GM21619 (cell line): ENCODE results near the gene BACE2.
"Not testable (repeated sequence)": the region's sequence is repeated elsewhere in the genome, so short reads cannot be mapped to it uniquely, and the experiment has no call there.

Experiments used
- ATAC-seq: cut with Tn5 transposase; IDR thresholded peaks from one replicate; pipeline ENCODE4 v1.9.1; 2021; ENCODE audit not compliant: unreplicated experiment

Gene BACE2

DNA sequence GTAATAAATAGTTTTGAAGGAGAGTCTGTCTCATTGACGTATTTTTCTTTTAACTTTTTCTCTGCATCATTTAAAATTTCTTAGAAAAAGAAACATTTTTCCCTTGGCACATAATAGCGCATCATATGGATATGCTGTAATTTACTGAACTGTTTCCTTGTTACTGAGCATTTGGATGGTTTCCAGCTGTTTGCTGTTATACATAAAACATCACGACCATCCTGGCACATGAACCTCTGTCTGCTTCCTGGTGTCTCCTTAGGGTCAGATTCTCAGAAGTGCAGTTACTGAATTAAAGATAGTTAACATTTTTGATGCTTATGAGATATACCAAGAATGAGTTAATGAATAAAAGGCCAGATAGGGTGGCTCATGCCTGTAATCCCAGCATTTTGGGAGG is 67.2 kb downstream of the BACE2 start:
- ATAC-seq = no peak

DNA sequence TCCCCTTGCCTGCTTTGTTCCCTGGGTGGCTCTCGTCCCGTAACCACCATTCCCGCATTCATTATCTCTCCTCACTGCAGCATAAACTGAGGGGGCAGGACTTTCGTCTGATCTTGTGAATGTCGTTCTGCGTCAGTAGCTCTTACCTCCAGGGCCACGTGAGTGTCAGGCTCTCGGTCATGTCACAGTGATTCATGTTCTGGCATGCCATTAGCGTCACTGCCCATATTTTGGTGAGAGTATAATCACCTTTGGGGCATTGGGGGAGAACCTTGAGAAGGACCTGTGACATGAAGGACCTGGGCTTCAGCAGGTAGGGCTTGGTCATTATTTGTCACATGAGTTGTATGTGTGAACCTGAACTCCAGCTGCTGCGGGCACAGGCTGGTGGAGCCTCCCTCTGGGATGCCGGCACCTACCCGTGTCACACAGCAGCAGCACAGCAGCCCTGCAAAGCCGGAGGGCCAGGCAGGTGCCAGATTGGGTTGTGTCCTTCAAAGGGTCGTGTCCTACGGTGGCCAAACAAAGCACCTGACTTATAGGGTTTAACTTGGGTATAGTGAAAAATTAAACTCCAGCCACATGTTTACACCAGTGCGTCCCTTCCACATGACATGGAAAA is 68.5 kb downstream of the BACE2 start:
- ATAC-seq = no peak

DNA sequence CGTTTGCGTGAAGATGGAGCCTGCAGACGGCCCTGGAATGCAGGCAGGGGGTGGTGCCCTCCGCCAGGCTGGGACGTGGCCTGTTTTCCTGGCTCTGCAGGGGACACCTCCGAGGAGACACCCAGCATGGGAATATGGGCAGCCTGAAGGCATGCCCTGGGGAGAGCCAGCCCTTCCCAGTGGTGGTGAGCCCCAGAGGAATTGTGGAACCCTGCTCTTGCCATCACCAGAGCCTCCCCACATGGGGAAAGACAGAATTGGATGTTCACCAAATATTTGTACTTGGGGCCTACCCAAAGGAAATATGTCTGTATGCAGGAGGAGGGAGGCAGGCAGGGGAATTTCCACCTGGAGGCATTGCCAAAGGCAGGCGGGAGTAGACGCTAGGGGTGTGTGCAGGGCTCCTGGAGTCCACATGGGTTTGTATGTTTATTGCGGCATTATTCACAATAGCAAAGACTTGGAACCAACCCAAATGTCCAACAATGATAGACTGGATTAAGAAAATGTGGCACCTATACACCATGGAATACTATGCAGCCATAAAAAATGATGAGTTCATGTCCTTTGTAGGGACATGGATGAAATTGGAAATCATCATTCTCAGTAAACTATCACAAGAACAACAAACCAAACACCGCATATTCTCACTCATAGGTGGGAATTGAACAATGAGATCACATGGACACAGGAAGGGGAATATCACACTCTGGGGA is 70.3 kb downstream of the BACE2 start:
- ATAC-seq = not testable (repeated sequence)

DNA sequence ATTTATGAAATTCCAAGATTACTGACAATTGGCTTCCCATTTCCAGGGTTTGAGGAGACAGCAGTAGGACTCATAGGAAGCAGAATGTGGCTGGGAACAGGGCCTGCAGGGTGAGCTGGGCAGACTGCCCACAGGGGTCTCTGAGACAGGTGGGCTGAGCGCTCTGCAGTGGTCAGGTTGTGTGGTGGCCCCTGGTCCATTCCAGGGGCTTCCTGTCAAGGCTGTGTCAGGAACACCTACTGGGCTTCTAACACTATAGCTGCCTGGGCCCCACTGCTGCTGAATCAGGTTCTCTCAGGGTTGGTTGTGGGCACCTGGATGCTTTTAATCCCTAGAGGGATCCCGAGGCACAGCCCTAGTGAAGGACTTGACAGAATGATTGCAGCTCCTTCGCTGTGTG is 72.1 kb downstream of the BACE2 start:
- no peak for ATAC-seq

DNA sequence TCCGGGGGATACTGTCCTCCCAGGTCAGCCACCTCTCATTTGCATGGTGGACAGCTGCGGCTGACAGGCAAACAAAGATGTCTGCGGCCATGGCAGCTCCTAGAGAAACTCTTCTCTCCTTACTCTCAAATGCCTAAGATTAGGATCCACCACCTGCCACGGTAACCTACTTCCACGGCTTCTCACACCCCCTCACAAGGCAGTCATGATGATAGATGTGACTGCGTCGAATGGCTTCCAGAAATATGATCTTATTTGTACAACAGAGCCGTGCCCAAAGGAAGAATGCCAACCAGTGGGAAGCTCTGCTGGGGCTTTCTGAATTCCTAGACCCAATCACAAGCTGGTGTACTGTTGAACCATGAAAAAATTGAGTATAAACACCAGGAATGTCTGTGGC is 73.4 kb downstream of the BACE2 start:
- ATAC-seq = no peak

DNA sequence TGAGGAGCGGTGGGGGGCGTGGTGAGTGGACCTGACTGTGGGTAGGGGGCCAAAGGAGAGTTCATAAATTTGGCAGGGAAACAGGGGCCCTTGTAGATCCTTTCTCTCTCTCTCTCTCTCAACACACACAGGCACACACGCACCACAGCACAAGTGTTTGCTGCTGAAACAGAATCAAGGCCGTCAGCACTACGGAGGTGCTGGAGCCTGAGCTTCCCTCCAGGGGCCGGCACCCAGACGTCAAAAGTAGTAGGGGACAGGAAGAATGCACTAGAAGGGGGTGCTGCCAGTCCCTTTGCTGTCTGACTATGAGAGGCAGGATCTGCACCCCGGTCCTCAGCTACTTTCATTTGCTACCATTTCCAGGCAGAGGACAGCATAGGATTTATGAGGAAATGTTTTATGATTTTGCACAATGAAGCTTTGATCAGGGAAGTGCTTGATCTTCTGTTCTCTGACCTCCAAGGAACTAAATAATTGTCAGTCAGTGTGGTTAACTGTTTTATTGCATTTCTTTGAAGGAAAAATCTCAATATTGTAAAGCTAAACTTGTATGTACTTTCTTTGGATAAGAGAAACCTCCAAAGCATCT is 74.4 kb downstream of the BACE2 start:
- ATAC-seq = no peak

DNA sequence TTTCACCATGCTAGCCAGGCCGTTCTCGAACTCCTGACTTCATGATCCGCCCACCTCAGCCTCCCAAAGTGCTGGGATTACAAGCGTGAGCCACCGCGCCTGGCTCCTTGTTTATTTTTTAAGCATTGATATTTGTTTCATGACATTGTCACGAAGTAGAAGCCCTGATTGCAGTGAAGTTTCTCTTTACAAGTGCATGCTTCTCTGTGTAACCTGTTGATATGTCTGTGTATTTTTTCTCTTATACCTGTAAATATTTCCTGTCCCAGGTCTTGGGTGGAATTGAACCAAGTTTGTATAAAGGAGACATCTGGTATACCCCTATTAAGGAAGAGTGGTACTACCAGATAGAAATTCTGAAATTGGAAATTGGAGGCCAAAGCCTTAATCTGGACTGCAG is 75.1 kb downstream of the BACE2 start:
- no peak for ATAC-seq

DNA sequence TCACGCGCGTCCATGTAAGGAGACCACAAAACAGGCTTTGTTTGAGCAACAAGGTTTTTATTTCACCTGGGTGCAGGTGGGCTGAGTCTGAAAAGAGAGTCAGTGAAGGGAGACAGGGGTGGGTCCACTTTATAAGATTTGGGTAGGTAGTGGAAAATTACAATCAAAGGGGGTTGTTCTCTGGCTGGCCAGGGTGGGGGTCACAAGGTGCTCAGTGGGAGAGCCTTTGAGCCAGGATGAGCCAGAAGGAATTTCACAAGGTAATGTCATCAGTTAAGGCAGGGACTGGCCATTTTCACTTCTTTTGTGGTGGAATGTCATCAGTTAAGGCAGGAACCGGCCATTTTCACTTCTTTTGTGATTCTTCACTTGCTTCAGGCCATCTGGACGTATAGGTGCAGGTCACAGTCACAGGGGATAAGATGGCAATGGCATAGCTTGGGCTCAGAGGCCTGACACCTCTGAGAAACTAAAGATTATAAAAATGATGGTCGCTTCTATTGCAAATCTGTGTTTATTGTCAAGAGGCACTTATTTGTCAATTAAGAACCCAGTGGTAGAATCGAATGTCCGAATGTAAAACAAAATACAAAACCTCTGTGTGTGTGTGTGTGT is 76.4 kb downstream of the BACE2 start:
- ATAC-seq = not testable (repeated sequence)

DNA sequence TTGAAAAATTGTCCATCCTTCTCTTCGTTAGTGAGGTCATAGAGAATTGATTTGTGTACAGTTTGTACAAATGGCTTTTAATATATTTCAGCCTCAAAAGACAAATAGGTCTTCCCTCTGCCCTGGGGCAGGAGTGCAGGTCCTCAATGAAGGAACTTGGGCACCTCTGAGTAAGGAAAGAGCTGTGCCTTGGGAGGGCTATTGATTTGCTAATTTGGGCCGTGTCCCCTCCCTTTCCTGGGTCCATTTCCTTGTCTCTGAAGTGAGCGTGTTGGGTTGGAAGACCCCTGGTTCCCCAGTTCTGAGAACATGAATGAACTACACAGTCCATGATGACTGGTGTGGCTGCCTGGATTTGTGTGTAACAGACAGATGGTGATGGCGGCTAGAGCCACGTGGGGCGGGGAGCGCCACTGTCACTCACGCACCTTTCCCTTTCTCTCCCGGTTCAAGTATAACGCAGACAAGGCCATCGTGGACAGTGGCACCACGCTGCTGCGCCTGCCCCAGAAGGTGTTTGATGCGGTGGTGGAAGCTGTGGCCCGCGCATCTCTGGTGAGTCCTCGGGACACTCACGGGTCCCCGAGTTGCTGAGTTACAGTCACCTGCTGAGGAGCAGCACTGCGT is 77.7 kb downstream of the BACE2 start:
- ATAC-seq = no peak

DNA sequence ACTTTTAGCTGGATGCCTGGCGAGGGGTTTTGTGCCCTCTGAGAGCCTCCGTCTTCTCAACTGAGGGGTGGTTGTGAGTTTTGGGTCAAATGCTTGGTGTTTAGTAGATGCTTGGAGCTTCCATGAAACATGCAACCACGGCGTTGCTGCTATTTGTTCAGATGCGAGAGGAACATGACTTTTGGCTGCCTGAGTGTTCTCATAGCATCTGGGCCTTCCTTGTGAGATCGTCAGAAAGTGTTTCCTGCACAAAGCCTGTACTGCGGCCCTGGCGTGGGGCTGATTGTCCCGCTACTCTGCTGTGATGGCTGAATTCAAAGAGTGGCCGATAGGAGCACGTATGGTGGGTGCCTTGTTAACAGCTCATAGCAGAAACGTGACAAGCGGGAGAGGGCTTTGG is 78.8 kb downstream of the BACE2 start:
- ATAC-seq = no peak

DNA sequence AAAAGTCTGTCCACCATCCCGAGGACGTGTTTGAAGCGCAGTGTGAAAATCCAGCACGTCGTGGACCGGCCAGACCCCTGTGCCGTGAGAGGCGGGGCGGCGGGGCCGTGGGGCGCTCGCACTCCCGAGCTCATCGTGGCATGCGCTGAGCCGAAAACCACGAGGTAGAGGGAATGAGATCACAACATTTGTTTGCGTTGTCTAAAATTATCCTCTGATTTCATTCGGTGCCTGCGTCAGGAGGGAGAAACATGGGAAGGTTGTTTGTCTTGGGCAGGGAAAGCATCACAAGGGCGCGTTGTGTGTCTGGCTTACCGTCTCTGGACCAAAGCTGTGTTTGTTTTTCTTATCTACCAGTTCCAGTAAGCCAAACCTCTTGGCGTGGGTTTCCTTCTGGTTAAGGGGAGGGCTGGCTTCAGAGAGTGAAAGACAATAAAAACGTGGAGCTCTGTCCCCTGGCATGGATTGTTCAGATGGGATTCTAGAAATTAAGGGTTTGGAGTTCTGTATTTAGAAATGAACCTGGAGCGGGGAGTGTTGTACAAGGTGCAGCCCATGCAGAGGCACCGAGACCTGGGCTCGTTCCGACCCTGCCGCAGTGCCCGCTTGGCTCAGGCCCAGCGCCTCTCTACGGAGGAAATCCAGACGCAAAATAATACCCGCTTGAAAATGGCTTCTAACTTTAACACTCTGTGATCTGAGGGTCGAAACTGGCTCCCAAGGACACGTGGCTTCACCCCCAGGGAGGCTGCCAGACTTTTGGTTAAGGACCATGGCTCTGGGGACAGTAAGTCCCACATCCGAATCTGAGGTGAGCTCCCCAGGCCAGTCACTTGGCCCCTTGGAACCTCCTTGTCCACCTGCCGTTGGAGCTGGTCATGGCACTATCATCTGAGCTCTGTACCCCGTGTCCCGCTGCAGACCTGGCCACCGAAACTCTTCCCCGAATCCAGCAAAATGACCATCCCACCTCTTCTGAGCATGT is 79.9 kb downstream of the BACE2 start:
- ATAC-seq = no peak

DNA sequence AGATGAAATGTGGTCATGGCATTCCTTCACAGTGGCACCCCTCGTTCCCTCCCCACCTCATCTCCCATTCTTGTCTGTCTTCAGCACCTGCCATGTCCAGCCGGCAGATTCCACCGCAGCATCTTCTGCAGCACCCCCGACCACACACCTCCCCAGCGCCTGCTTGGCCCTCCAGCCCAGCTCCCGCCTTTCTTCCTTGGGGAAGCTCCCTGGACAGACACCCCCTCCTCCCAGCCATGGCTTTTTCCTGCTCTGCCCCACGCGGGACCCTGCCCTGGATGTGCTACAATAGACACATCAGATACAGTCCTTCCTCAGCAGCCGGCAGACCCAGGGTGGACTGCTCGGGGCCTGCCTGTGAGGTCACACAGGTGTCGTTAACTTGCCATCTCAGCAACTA is 81.5 kb downstream of the BACE2 start:
- no peak for ATAC-seq

DNA sequence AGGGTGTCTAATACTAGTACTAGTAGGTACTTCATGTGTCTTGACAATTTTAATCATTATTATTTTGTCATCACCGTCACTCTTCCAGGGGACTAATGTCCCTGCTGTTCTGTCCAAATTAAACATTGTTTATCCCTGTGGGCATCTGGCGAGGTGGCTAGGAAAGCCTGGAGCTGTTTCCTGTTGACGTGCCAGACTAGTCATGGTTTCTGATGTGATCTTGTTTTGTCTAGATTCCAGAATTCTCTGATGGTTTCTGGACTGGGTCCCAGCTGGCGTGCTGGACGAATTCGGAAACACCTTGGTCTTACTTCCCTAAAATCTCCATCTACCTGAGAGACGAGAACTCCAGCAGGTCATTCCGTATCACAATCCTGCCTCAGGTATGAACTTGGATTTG is 82.6 kb downstream of the BACE2 start:
- no peak for ATAC-seq

DNA sequence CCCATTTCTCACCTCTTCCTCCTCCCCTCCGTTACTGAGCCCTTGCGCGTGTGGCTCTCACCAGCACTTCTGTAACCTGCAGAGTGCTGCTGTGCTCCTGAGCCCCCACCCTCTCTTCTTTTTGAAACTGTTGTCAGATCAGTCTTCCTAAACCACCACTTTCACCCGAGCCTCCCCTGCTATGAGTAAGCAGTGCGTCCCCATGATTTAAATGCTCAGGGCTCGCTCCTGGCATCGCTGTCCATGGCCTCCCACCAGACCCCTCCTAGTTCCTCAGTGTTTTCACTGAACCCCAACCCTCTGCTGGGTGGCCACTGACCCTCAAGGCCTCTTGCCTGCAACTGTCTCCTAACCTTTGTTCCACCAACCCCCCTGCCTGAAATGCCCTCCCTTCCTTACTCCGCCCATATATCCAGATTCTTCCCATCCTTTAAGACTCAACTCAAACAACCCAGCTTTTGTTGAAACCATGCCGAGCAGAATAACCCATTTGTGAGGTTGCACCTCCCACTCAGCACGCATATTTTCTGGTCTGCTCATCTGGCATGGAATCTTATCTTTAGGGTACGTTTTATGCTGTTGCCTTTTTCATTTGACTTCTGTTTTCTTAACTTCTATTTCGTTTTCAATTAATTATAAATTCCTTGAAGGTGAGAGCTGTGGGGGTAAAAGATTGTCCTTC is 84.1 kb downstream of the BACE2 start:
- ATAC-seq = no peak

DNA sequence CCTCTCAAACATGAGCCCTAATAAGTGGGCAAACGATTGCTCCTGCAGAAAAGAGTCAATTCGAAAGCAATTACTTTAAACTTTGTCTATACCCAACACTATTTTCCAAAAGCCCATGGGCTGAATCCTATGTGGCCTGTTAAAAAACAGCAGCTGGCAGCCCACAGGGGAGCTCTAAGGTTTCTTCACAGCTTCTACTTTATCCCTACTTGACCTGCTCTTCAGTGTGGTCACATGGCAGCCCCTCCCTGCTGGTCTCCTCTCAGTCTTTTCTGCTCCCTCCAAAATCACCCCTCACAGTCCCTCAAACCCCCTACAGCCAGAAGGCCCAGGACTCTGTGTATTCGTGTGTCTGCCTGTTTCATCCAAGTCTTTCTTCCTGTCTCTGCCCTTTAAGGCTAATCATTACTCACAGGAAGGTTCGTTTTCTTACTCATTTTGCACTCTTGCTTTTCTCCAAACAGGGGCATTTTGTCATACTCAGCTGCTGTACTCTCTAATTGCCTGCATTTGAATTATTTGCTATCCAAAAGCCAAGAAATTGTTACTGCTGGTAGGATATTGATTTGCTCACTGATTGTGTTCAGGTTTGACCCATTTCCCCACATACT is 86.2 kb downstream of the BACE2 start:
- ATAC-seq = no peak

DNA sequence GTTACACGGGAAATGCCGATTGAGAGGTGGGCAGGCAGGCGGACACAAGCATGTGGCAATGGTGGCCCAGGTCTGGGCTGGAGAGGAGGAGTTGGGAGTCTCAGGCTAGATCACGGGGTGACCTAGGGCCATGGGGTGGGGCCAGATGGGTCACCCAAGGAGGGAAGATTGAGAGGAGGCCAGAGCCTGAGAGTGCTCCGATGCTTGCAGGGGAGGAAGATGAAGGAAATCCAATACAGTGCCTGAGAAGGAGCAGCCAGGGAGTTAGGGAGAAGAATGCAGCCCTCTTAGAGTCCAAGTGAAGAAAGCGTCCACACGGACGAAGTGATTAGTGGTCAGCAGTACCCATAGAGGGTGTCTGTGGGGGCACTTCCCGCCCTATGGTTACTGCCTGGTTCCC is 87.2 kb downstream of the BACE2 start:
- ATAC-seq = no peak

DNA sequence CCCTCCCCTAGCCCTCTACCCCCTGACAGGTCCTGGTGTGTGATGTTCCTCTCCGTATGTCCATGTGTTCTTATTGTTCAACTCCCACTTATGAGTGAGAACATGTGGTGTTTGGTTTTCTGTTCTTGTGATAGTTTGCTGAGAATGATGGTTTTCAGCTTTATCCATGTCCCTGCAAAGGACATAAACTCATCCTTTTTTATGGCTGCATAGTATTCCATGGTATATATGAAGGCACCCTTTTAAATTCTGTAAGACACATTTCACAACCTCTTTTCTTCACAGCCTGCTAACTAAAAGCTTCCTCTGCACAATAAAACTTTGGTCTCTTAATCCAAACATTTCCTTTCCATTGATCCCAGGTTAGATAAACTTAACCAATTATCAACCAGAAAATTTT is 88.3 kb downstream of the BACE2 start:
- not testable (repeated sequence) for ATAC-seq

DNA sequence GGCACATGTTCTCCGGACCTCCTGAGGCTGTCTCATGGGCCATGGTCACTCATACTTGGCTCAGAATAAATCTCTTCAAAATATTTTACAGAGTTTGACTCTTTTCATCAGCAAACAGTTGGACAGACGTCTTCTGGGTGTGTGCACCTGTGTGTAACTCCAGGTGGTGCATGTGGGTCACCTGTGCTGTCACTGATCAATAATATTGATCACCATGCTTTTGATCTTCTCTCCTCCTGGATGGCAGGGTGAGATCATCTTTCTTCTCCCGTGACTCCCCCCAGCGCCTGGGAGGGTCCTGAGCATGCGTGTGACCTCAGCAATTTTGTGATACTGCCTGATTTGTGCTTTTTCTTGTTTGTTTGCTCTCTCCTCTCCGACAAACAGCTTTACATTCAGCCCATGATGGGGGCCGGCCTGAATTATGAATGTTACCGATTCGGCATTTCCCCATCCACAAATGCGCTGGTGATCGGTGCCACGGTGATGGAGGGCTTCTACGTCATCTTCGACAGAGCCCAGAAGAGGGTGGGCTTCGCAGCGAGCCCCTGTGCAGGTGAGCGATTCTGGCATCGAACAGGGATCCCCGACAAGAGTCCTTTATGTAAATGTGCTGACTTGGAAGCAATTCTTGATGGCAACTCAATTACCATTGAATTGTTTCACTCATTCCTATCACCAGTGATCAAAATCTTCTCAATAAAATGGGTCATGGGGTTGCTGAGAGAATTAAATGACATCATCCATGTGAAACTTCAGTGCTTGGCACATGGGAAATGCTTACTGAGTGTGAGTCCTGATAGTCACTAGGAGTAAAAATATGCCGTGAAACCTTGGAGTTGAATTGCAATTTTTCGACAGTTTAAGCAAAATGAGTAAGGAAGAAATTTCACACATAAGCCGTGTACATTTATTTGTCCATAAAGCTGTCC is 89.1 kb downstream of the BACE2 start:
- no peak for ATAC-seq
